Measurements from ENCODE around the gene CYB5RL.
A peak's percentile ranks its signal among the peaks of the same experiment; 100 is the strongest.
"Not testable (repeated sequence)": the region's sequence is repeated elsewhere in the genome, so short reads cannot be mapped to it uniquely, and the experiment has no call there.

CYB5RL gene

GRCh38 chr1:54199765-54200518 is at the start of gene CYB5RL, which contains the start of gene MRPL37:
TSS of gene CYB5RL (minus strand) at chr1:54200030. CDS start at chr1:54195616, 4,414 bp downstream.
TSS of gene MRPL37 (plus strand) at chr1:54200167. CDS start at chr1:54200244, 77 bp downstream.
- peak; percentile 96 for DNase-seq

GRCh38 chr1:54248966-54249365 is 49.1 kb upstream of the CYB5RL start:
- DNase-seq, result no peak

- DNase-seq, result no peak
These were observed 48.2 kb upstream of the CYB5RL start for GRCh38 chr1:54247863-54248515.

- DNase-seq, result peak; percentile 77
These were observed 46.4 kb upstream of the CYB5RL start for GRCh38 chr1:54246116-54246721.

GRCh38 chr1:54245501-54245900 is 45.7 kb upstream of the CYB5RL start:
- DNase-seq, result no peak

GRCh38 chr1:54244655-54245054 is 44.8 kb upstream of the CYB5RL start:
- DNase-seq, result no peak

- DNase-seq, result no peak
These were observed 43.2 kb upstream of the CYB5RL start for GRCh38 chr1:54243022-54243421.

GRCh38 chr1:54241364-54241763 is 41.5 kb upstream of the CYB5RL start:
- DNase-seq, result no peak

- no peak for DNase-seq
These were observed 41.0 kb upstream of the CYB5RL start for GRCh38 chr1:54240741-54241335.

- DNase-seq, result no peak
These were observed 39.8 kb upstream of the CYB5RL start for GRCh38 chr1:54239631-54240031.

- no peak for DNase-seq
These were observed 39.2 kb upstream of the CYB5RL start for GRCh38 chr1:54239035-54239383.

GRCh38 chr1:54238353-54239034 is 38.7 kb upstream of the CYB5RL start:
- no peak for DNase-seq

GRCh38 chr1:54237586-54237985 is 37.8 kb upstream of the CYB5RL start:
- DNase-seq, result no peak

- no peak for DNase-seq
These were observed 34.5 kb upstream of the CYB5RL start for GRCh38 chr1:54234284-54234683.

- DNase-seq, result not testable (repeated sequence)
These were observed 33.4 kb upstream of the CYB5RL start for GRCh38 chr1:54233196-54233595.

- no peak for DNase-seq
These were observed 30.9 kb upstream of the CYB5RL start for GRCh38 chr1:54230507-54231339.

GRCh38 chr1:54229281-54229891 is 29.6 kb upstream of the CYB5RL start:
- DNase-seq, result no peak

GRCh38 chr1:54228638-54229079 is 28.8 kb upstream of the CYB5RL start:
- no peak for DNase-seq

- DNase-seq, result no peak
These were observed 28.1 kb upstream of the CYB5RL start for GRCh38 chr1:54227891-54228310.

GRCh38 chr1:54227091-54227602 is 27.3 kb upstream of the CYB5RL start:
- no peak for DNase-seq

GRCh38 chr1:54225986-54226559 is 26.2 kb upstream of the CYB5RL start:
- no peak for DNase-seq

Measured in NCI-H510A (cell line).